GM23338 (cell line): ENCODE data around the gene ZNF488.

Experiments used
- CREB1 ChIP-seq: fragments of 250-450 bp; sonication (Bioruptor Pico); IDR thresholded peaks from 2 replicates; pipeline ENCODE4 v1.5.0; 2020; ENCODE audit warnings: low read depth, mild to moderate bottlenecking, moderate library complexity
- EZH2 ChIP-seq: fragments of 200-600 bp; sonication (generic); IDR thresholded peaks from one replicate; pipeline ENCODE4 v1.8.0; 2017; ENCODE audit warnings: antibody characterized with exemption, mild to moderate bottlenecking, low read depth; ENCODE audit not compliant: unreplicated experiment
- EZH2phosphoT487 ChIP-seq: fragments of 200-600 bp; sonication (generic); IDR thresholded peaks from one replicate; pipeline ENCODE4 v1.8.1; 2018; ENCODE audit warnings: antibody characterized with exemption; ENCODE audit not compliant: unreplicated experiment
- POLR2AphosphoS5 ChIP-seq: IDR thresholded peaks from 2 replicates; pipeline ENCODE4 v1.6.1; 2016; ENCODE audit warnings: antibody characterized with exemption, low read depth
- STAT1 ChIP-seq: IDR thresholded peaks from one replicate; pipeline ENCODE4 v1.6.1; 2016; ENCODE audit warnings: antibody characterized with exemption; ENCODE audit not compliant: unreplicated experiment
- ZNF114 ChIP-seq: fragments of 250-450 bp; sonication (Bioruptor Pico); IDR thresholded peaks from 2 replicates; pipeline ENCODE4 v1.5.0; 2020; ENCODE audit warnings: mild to moderate bottlenecking, moderate library complexity
- ZNF331 ChIP-seq: fragments of 250-450 bp; sonication (Bioruptor Pico); IDR thresholded peaks from 2 replicates; pipeline ENCODE4 v1.5.0; 2020; ENCODE audit warnings: low read depth, mild to moderate bottlenecking, moderate library complexity
- TF ChIP-seq, protein P1 (sequence below), 2 experiments: fragments of 200-600 bp in 1 of 2; sonication (generic) in 1 of 2; conservative IDR thresholded peaks; 2 replicates each; pipeline versions ENCODE4 v1.5.1 to v1.6.1; 2016 to 2017; ENCODE audit warnings: antibody characterized with exemption in 2 of 2, low read depth in 2 of 2, mild to moderate bottlenecking in 2 of 2, moderate library complexity in 1 of 2
- TF ChIP-seq, protein P2 (sequence below): IDR thresholded peaks from one replicate; pipeline ENCODE4 v1.6.1; 2018; ENCODE audit warnings: antibody characterized with exemption; ENCODE audit not compliant: unreplicated experiment

DNA sequence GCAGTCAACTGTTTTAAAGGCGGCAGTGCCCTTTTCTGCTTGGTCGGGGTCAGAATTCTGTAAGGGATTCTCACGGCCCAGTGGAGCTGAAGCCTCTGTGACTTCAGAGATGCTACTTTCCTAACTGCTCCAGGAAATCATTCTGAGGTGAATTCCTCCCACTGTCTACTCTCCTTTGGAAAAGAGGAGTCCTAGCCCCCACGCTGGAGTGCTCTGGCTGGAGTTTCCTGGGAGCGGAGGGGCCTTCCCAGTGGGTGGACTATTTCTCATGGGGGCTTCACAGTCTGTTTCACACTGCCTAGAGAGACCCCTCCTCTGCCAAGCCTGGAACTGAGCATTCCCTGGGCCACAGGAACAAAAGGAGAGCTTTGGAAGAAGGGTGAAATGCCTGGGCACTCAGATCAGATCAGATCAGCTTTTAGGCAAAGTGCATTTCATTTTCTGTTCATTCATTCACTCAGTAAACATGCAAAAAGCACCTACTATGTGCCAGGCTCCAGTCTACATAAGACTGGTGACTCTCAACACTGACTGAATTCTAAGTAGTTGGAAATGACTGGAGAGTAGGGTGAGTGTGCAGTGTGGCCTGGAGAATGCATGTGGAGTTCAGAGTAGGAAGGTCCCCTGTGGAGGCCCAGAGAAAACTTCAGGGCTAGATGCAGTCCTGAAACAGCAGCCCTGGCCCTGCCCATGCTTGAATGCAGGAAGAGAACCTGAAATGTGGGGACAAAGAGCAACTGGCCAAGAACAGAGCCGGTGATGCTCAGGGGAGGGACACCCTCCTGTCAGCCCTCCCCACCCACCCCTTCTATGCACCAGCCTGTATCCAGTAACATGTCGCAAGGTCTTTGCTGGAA lies 12.2 kb downstream of the ZNF488 start:
- TF ChIP-seq EZH2, result no peak
- TF ChIP-seq POLR2AphosphoS5, result no peak
- TF ChIP-seq, protein P1, sequence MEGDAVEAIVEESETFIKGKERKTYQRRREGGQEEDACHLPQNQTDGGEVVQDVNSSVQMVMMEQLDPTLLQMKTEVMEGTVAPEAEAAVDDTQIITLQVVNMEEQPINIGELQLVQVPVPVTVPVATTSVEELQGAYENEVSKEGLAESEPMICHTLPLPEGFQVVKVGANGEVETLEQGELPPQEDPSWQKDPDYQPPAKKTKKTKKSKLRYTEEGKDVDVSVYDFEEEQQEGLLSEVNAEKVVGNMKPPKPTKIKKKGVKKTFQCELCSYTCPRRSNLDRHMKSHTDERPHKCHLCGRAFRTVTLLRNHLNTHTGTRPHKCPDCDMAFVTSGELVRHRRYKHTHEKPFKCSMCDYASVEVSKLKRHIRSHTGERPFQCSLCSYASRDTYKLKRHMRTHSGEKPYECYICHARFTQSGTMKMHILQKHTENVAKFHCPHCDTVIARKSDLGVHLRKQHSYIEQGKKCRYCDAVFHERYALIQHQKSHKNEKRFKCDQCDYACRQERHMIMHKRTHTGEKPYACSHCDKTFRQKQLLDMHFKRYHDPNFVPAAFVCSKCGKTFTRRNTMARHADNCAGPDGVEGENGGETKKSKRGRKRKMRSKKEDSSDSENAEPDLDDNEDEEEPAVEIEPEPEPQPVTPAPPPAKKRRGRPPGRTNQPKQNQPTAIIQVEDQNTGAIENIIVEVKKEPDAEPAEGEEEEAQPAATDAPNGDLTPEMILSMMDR (conservative IDR thresholded peaks at IDR 0.05; ENCODE audit: low read depth in 2 of 2), result no peak
- TF ChIP-seq EZH2phosphoT487, result no peak
- TF ChIP-seq, protein P2, sequence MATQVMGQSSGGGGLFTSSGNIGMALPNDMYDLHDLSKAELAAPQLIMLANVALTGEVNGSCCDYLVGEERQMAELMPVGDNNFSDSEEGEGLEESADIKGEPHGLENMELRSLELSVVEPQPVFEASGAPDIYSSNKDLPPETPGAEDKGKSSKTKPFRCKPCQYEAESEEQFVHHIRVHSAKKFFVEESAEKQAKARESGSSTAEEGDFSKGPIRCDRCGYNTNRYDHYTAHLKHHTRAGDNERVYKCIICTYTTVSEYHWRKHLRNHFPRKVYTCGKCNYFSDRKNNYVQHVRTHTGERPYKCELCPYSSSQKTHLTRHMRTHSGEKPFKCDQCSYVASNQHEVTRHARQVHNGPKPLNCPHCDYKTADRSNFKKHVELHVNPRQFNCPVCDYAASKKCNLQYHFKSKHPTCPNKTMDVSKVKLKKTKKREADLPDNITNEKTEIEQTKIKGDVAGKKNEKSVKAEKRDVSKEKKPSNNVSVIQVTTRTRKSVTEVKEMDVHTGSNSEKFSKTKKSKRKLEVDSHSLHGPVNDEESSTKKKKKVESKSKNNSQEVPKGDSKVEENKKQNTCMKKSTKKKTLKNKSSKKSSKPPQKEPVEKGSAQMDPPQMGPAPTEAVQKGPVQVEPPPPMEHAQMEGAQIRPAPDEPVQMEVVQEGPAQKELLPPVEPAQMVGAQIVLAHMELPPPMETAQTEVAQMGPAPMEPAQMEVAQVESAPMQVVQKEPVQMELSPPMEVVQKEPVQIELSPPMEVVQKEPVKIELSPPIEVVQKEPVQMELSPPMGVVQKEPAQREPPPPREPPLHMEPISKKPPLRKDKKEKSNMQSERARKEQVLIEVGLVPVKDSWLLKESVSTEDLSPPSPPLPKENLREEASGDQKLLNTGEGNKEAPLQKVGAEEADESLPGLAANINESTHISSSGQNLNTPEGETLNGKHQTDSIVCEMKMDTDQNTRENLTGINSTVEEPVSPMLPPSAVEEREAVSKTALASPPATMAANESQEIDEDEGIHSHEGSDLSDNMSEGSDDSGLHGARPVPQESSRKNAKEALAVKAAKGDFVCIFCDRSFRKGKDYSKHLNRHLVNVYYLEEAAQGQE, result no peak
- no peak for TF ChIP-seq CREB1 (CRISPR knock-in tag)
- TF ChIP-seq ZNF114 (CRISPR knock-in tag), result no peak
- TF ChIP-seq STAT1, result no peak
- TF ChIP-seq ZNF331 (CRISPR knock-in tag), result no peak
